GM12878 (cell line): ENCODE results near the gene ZDHHC11B. TPM values are rescaled to one million over a fixed set of nuclear protein-coding genes. Genes with fewer than 3 reads are reported as not detected.
A peak's percentile ranks its signal among the peaks of the same experiment; 100 is the strongest.

Experiments
- ATAC-seq: fragments of 200-7000 bp; cut with Tn5 transposase; 3 replicates; pipeline ENCODE4 v1.9.1; 2020; ENCODE audit warnings: mild to moderate bottlenecking, moderate library complexity
- BruUV-seq: library from RNA; stranded (reverse); fragments of 400-500 nt; replicated peaks from 2 replicates; lab custom pipeline; 2021; lab: Mats Ljungman, UMichigan
- CTCF ChIA-PET: fragments of 300-600 bp; sonication (Branson Sonifier 250); formaldehyde crosslinking; extraction: SDS; loops from one replicate; lab custom pipeline; 2021; ENCODE audit warnings: inconsistent platforms; lab: Yijun Ruan, JAX
- POLR2A ChIA-PET: fragments of 350-600 bp; formaldehyde crosslinking; extraction: SDS; loops from one replicate; lab custom pipeline; 2021; ENCODE audit warnings: inconsistent platforms; lab: Charles Lee
- RAD21 ChIA-PET: fragments of 300-600 bp; sonication (Branson Sonifier 250); formaldehyde crosslinking; loops from one replicate; lab custom pipeline; 2023; ENCODE audit warnings: antibody characterized with exemption; ENCODE audit not compliant: unreplicated experiment; lab: Charles Lee
- SMC1A ChIA-PET: fragments of 300-600 bp; sonication (Branson Sonifier 250); formaldehyde crosslinking; loops from one replicate; lab custom pipeline; 2023; ENCODE audit not compliant: unreplicated experiment, uncharacterized antibody; lab: Charles Lee
- DNase-seq: peaks from one replicate; pipeline ENCODE4 v3.0.0-alpha.2; 2011; ENCODE audit warnings: low read depth, low spot score
- FAIRE-seq: peaks from 3 replicates; lab custom pipeline; 2011; peaks lifted over from hg19 to GRCh38; lab: Jason Lieb, UNC
- H2AFZ ChIP-seq: 2 replicates; pipeline ENCODE4 v1.6.0; 2011; ENCODE audit warnings: low read depth, low read length, control low read depth; ENCODE audit not compliant: control insufficient read depth
- H3K27ac ChIP-seq: 2 replicates; pipeline ENCODE4 v1.5.1; 2011; ENCODE audit warnings: control low read depth; ENCODE audit not compliant: control insufficient read depth, insufficient read depth
- H3K27me3 ChIP-seq, 2 experiments: replicated peaks in 1 of 2; 2 replicates each; pipeline versions ENCODE4 v1.6.0 to v1.6.1; 2011; ENCODE audit warnings: low read length in 1 of 2; ENCODE audit not compliant: control insufficient read depth in 2 of 2, insufficient read depth in 2 of 2
- H3K36me3 ChIP-seq, 2 experiments: 2 replicates each; pipeline ENCODE4 v1.5.1; 2011; ENCODE audit warnings: low read length in 1 of 2; ENCODE audit not compliant: control insufficient read depth in 2 of 2, insufficient read depth in 2 of 2
- H3K4me1 ChIP-seq: 2 replicates; pipeline ENCODE4 v1.6.1; 2011; ENCODE audit warnings: mild to moderate bottlenecking, low read length, moderate library complexity, mixed read lengths; ENCODE audit not compliant: control insufficient read depth, insufficient read depth
- H3K4me2 ChIP-seq: 2 replicates; pipeline ENCODE4 v1.6.0; 2011; ENCODE audit warnings: control low read depth; ENCODE audit not compliant: control insufficient read depth, insufficient read depth
- H3K4me3 ChIP-seq: fragments of 200-600 bp; sonication (generic); 2 replicates; pipeline ENCODE4 v1.5.1; 2016
- H3K79me2 ChIP-seq: 2 replicates; pipeline ENCODE4 v1.6.0; 2011; ENCODE audit warnings: low read length; ENCODE audit not compliant: control insufficient read depth, insufficient read depth
- H3K9ac ChIP-seq: 2 replicates; pipeline ENCODE4 v1.8.0; 2011; ENCODE audit warnings: low read length, control low read depth, mixed read lengths; ENCODE audit not compliant: control insufficient read depth, insufficient read depth
- H3K9me3 ChIP-seq: replicated peaks from 3 replicates; pipeline ENCODE4 v1.5.1; 2011; ENCODE audit warnings: mild to moderate bottlenecking, low read length; ENCODE audit not compliant: control insufficient read depth, insufficient read depth
- H4K20me1 ChIP-seq: 2 replicates; pipeline ENCODE4 v1.6.0; 2011; ENCODE audit not compliant: control insufficient read depth, insufficient read depth
- BCLAF1 ChIP-seq: fragments of 450-650 bp; IDR thresholded peaks from 2 replicates; pipeline ENCODE4 v1.6.1; 2017; ENCODE audit warnings: antibody characterized with exemption, mild to moderate bottlenecking, moderate library complexity
- CBFB ChIP-seq: IDR thresholded peaks from 2 replicates; pipeline ENCODE4 v1.6.1; 2016; ENCODE audit warnings: antibody characterized with exemption, low read depth
- CEBPB ChIP-seq, 2 experiments: fragments of 150-350 bp in 1 of 2; IDR thresholded peaks; 2 replicates each; pipeline ENCODE4 v1.6.1; 2012 to 2014; ENCODE audit warnings: low read depth in 2 of 2, low read length in 2 of 2, borderline replicate concordance in 1 of 2, inconsistent platforms in 1 of 2
- CHD1 ChIP-seq: IDR thresholded peaks from 2 replicates; pipeline ENCODE4 v1.6.1; 2012; ENCODE audit warnings: low read depth, low read length, improper control_type of control experiment
- CHD4 ChIP-seq: fragments of 200-600 bp; sonication (generic); IDR thresholded peaks from 2 replicates; pipeline ENCODE4 v1.6.1; 2016; ENCODE audit warnings: mild to moderate bottlenecking
- EGR1 ChIP-seq, 2 experiments: IDR thresholded peaks; 1 replicate in 1 of 2; 2 replicates in 1 of 2; pipeline ENCODE4 v1.6.1; 2011 to 2012; ENCODE audit warnings: low read depth in 2 of 2, low read length in 2 of 2, borderline replicate concordance in 1 of 2, mild to moderate bottlenecking in 1 of 2, moderate library complexity in 1 of 2
- GABPA ChIP-seq: IDR thresholded peaks from 2 replicates; pipeline ENCODE4 v1.6.1; 2014; ENCODE audit warnings: antibody characterized with exemption, low read depth, mild to moderate bottlenecking, inconsistent platforms
- IRF3 ChIP-seq: fragments of 450-650 bp; IDR thresholded peaks from 2 replicates; pipeline ENCODE4 v1.6.1; 2014; ENCODE audit warnings: mild to moderate bottlenecking
- JUND ChIP-seq: IDR thresholded peaks from 2 replicates; pipeline ENCODE4 v1.6.1; 2012; ENCODE audit warnings: low read depth, mild to moderate bottlenecking, low read length, improper control_type of control experiment, moderate library complexity
- MEF2B ChIP-seq: fragments of 450-650 bp; IDR thresholded peaks from 2 replicates; pipeline ENCODE4 v1.6.1; 2018; ENCODE audit warnings: mild to moderate bottlenecking, moderate library complexity; ENCODE audit not compliant: partially characterized antibody, poor library complexity, severe bottlenecking
- NBN ChIP-seq: fragments of 450-650 bp; IDR thresholded peaks from 2 replicates; pipeline ENCODE4 v1.6.1; 2016
- PML ChIP-seq: IDR thresholded peaks from 2 replicates; pipeline ENCODE4 v1.6.1; 2012; ENCODE audit warnings: low read length, inconsistent platforms
- RAD21 ChIP-seq: IDR thresholded peaks from 2 replicates; pipeline ENCODE4 v1.6.1; 2011; ENCODE audit warnings: mild to moderate bottlenecking, low read depth, low read length, moderate library complexity; ENCODE audit not compliant: insufficient read depth
- SMAD5 ChIP-seq: IDR thresholded peaks from 2 replicates; pipeline ENCODE4 v1.6.1; 2016; ENCODE audit warnings: antibody characterized with exemption, low read depth
- SMC3 ChIP-seq: IDR thresholded peaks from 2 replicates; pipeline ENCODE4 v1.6.1; 2011; ENCODE audit warnings: low read length, improper control_type of control experiment, borderline replicate concordance
- YBX1 ChIP-seq: fragments of 450-650 bp; IDR thresholded peaks from 2 replicates; pipeline ENCODE4 v1.6.1; 2016; ENCODE audit warnings: antibody characterized with exemption
- ZNF274 ChIP-seq: IDR thresholded peaks from one replicate; pipeline ENCODE4 v1.8.0; 2011; ENCODE audit not compliant: insufficient read length, insufficient read depth
- ZSCAN29 ChIP-seq: fragments of 450-650 bp; IDR thresholded peaks from 2 replicates; pipeline ENCODE4 v1.6.1; 2017; ENCODE audit warnings: mild to moderate bottlenecking, moderate library complexity
- WGBS: methylation state at CpG from one replicate; pipeline ENCODE4 v1.1.6; 2016; ENCODE audit warnings: low lambda C conversion rate; ENCODE audit not compliant: insufficient replicate concordance, insufficient coverage; ENCODE audit errors: missing lambda C conversion rate; 5-methylcytosine and 5-hydroxymethylcytosine counted together
- in situ Hi-C: fragments of 300-500 bp; cut with MboI; formaldehyde crosslinking; loops from 9 replicates; pipeline ENCODE4 v1.14.3; 2018; ENCODE audit warnings: mixed read lengths
- intact Hi-C: fragments of 100-400 bp; cut with micrococcal nuclease; formaldehyde crosslinking; loops from one replicate; pipeline ENCODE4 v1.14.2; 2022; ENCODE audit not compliant: unreplicated experiment
- polyA plus RNA-seq, 11 experiments: library from polyadenylated mRNA; depleted of rRNA in 4 of 11; unstranded in 6 of 11; stranded (reverse) in 5 of 11; fragments of >200 nt; fragmentation: Nextera tagmentation in 4 of 11; fragmentation: Illumina TruSeq in 1 of 11; extraction: Ambion mirVana in 4 of 11; extraction: Trizol in 1 of 11; gene quantifications; 1 replicate in 1 of 11; 2 replicates in 10 of 11; pipeline versions ENCODE4 v1.2.1 to v1.2.3, GENCODE V29; 2011 to 2016; ENCODE audit warnings: inconsistent platforms in 2 of 11, missing spikeins in 2 of 11, low read depth in 1 of 11
- total RNA-seq, 4 experiments: library from RNA; depleted of rRNA in 3 of 4; stranded (reverse); fragments of >200 nt in 3 of 4; fragmentation: Illumina TruSeq in 1 of 4; extraction: Trizol in 1 of 4; gene quantifications; 2 replicates each; pipeline versions ENCODE4 v1.2.1 to v1.2.3, GENCODE V29; 2013 to 2021

The ZDHHC11B gene
- total and polyA plus RNA-seq, 10 of the 15 experiments (the other 5 are each of a cell fraction or from before 2014, with no cell fraction given) = 0.01 to 0.10 (median 0.09) TPM; not detected in 7

GRCh38 chr5:671459-672328 is 112.8 kb downstream of the ZDHHC11B start (continued):
- TF ChIP-seq JUND (no peak), SMAD5 (no peak), CEBPB (IDR thresholded peaks at IDR 0.05; ENCODE audit: borderline replicate concordance in 1 of 2, low read depth in 2 of 2, low read length in 2 of 2) (no peak), RAD21 (peak; percentile 90), SMC3 (peak; percentile 63), ZSCAN29 (no peak), GABPA (no peak), CHD4 (no peak)

- DNase-seq = no peak
- Histone ChIP-seq H3K4me3 (no peak overlapping the region), H3K36me3 (peaks cover 0 to 2% of the 10 kb centered on the region in 2 experiments; a peak in 1 of 4 replicates), H3K79me2 (no peaks in the 10 kb centered on the region), H4K20me1 (no peaks in the 10 kb centered on the region), H2AFZ (no peak overlapping the region), H3K27ac (no peak overlapping the region), H3K4me1 (no peaks in the 10 kb centered on the region), H3K9me3 (no peaks in the 10 kb centered on the region), H3K27me3 (no peaks in the 10 kb centered on the region), H3K4me2 (no peak overlapping the region), H3K9ac (no peak overlapping the region)
- no TSS peak for BruUV-seq
- no peak for ATAC-seq
- ChIA-PET SMC1A (no interaction called here), CTCF (no interaction called here), RAD21 (interaction anchor here (1.4 kb wide), 1 partner anchor 230 kb away, joined by 3 read pairs; no protein-coding TSS in a partner anchor), POLR2A (no interaction called here)
- FAIRE-seq = no peak
- intact Hi-C loops = loop anchor here (2.0 kb wide), 1 partner anchor 232 kb away; no protein-coding TSS in a partner anchor
- in situ Hi-C loops = loop anchor here (5.0 kb wide), 1 partner anchor 232 kb away; no protein-coding TSS in a partner anchor
- 36% methylated on average over 32 of the region's 33 CpGs for WGBS
- TF ChIP-seq NBN (no peak), YBX1 (no peak), BCLAF1 (no peak), EGR1 (IDR thresholded peaks at IDR 0.05; ENCODE audit: borderline replicate concordance in 1 of 2, low read depth in 2 of 2, low read length in 2 of 2) (no peak), CHD1 (no peak), CBFB (no peak), PML (no peak), MEF2B (no peak), SMAD5 (no peak), GABPA (no peak), ZNF274 (no peak), IRF3 (no peak)
These were observed 113.9 kb downstream of the ZDHHC11B start for GRCh38 chr5:670396-671270.
